Fibroblast of peridontal ligament (primary cell): ENCODE measurements around the gene TIMELESS.
"Not testable (repeated sequence)": the region's sequence is repeated elsewhere in the genome, so short reads cannot be mapped to it uniquely, and the experiment has no call there.

Experiments used
- DNase-seq: peaks from one replicate; pipeline ENCODE4 v3.0.0-alpha.2; 2010; ENCODE audit errors: extremely low read depth

Gene TIMELESS, protein sequence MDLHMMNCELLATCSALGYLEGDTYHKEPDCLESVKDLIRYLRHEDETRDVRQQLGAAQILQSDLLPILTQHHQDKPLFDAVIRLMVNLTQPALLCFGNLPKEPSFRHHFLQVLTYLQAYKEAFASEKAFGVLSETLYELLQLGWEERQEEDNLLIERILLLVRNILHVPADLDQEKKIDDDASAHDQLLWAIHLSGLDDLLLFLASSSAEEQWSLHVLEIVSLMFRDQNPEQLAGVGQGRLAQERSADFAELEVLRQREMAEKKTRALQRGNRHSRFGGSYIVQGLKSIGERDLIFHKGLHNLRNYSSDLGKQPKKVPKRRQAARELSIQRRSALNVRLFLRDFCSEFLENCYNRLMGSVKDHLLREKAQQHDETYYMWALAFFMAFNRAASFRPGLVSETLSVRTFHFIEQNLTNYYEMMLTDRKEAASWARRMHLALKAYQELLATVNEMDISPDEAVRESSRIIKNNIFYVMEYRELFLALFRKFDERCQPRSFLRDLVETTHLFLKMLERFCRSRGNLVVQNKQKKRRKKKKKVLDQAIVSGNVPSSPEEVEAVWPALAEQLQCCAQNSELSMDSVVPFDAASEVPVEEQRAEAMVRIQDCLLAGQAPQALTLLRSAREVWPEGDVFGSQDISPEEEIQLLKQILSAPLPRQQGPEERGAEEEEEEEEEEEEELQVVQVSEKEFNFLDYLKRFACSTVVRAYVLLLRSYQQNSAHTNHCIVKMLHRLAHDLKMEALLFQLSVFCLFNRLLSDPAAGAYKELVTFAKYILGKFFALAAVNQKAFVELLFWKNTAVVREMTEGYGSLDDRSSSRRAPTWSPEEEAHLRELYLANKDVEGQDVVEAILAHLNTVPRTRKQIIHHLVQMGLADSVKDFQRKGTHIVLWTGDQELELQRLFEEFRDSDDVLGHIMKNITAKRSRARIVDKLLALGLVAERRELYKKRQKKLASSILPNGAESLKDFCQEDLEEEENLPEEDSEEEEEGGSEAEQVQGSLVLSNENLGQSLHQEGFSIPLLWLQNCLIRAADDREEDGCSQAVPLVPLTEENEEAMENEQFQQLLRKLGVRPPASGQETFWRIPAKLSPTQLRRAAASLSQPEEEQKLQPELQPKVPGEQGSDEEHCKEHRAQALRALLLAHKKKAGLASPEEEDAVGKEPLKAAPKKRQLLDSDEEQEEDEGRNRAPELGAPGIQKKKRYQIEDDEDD

DNA sequence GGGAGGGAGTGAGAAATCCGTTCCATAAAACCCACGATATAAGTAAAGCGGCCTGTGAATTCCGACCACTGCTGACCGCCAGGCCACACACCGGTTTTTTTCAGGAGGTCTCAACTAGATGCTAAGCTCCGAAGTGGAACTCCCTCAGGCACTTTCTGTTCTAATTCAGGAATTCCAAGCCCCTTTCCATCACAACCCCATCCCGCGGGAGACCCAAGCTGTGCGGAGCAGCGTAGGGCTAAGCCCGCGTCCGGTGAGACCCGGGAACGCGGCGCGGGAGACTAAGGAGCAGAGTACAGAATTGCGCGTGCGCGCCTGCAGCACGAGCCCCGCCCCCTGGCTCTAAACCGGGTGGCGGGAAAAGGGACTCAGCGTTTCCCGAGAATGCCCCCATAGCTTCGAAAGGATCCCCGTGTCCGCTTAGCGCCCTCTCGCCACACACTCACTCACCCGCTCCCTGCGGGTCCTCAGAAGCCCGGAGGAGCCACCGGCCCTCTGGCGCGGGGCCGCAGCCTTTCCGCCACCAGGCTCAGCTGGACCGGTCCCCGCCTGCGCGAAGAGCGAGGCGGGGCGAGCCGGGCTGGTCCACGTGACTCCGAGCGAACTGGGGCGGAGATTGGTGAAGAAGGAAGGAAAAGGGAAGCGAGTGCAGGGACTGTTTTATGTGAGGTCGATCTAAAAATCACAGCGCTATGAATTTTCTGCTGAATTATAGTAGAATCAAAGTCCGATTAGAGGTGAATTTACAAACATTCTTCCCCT is at the start of gene TIMELESS:
Gene TIMELESS (minus strand): TSS at position 567 of the 762 bp plus-strand sequence. CDS start 15,256 bp downstream, outside the sequence.
- DNase-seq: peak; percentile 83

DNA sequence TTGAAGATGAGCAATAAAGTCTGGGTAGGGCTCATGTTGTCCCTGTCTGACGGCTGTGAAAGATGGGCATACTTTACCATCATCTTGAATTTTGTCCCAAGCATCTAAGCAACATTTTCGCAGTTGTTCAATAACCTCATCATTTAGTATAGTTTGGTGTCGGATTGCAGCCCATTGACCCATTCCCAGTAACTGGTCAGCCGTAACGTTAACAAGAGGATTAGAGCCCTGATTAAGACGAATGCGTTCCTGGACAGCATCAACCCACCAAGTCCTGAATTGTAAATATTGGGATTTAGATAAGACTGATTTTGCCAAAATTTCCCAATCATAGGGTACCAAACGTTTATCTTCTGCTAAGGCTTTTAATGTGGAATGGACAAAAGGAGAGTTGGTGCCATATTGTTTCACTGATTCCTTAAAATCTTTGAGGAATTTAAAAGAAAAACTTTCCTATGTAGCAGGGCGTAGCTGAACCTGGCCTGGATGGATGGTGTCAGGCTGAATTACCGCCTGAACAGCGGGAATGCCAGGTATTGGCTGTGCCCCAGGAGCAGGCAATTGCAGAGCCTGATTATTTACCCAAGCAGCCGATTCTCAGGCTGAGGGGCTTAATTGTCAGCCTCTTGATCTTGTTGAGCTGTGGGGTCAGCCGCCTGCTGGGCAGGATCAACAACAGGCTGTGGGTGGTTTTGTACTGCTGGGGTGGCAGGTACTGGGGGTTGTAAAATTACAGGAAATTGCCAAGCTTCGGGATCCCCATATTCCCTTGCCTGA is 49.1 kb upstream of the TIMELESS start:
- not testable (repeated sequence) for DNase-seq

DNA sequence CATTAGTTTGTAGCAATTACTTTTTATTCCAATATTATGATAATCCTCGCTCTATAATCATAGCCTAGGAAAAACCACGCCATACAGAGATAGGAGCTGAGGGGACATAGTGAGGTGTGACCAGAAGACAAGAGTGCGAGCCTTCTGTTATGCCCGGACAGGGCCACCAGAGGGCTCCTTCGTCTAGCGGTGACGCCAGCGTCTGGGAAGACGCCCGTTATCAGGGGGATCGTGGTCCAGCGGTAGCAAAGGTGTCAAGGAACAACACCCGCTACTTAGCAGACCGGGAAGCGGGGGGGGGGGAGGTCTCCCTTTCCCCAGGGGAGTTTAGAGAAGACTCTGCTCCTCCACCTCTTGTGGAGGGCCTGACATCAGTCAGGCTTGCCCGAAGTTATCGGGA is 47.5 kb upstream of the TIMELESS start:
- DNase-seq: peak; percentile 23

DNA sequence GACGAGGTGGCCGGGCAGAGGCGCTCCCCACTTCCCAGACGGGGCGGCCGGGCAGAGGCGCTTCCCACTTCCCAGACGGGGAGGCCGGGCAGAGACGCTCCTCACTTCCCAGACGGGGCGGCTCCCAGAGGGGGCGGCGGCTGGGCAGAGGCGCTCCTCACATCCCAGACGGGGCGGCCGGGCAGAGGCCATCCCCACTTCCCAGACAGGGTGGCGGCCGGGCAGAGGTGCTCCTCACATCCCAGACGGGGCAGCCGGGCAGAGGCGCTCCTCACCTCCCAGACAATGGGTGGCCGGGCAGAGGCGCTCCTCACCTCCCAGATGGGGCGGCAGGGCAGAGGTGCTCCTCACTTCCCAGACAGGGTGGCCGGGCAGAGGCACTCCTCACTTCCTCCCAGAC is 45.3 kb upstream of the TIMELESS start:
- DNase-seq: not testable (repeated sequence)

DNA sequence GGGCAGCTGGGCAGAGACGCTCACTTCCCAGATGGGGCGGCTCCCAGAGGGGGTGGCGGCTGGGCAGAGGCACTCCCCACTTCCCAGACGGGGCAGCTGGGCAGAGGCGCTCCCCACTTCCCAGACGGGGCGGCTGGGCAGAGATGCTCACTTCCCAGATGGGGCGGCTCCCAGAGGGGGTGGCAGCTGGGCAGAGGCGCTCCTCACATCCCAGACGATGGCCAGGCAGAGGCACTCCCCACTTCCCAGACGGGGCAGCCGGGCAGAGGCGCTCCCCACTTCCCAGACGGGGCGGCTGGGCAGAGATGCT is 44.8 kb upstream of the TIMELESS start:
- not testable (repeated sequence) for DNase-seq

DNA sequence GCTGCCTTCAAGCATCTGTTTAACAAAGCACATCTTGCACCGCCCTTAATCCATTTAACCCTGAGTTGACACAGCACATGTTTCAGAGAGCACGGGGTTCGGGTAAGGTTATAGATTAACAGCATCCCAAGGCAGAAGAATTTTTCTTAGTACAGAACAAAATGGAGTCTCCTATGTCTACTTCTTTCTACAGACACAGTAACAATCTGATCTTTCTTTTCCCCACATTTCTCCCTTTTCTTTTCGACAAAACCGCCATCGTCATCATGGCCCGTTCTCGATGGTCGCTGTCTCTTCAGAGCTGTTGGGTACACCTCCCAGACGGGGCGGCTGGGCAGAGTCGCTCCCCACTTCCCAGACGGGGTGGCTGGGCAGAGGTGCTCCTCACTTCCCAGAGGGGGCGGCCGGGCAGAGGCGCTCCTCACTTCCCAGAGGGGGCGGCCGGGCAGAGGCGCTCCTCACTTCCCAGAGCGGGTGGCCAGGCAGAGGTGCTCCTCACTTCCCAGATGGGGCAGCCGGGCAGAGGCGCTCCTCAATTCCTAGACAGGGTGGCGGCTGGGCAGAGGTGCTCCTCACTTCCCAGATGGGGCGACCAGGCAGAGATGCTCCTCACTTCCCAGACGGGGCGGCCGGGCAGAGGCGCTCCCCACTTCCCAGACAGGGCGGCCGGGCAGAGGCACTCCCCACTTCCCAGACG is 44.3 kb upstream of the TIMELESS start:
- DNase-seq: not testable (repeated sequence)

DNA sequence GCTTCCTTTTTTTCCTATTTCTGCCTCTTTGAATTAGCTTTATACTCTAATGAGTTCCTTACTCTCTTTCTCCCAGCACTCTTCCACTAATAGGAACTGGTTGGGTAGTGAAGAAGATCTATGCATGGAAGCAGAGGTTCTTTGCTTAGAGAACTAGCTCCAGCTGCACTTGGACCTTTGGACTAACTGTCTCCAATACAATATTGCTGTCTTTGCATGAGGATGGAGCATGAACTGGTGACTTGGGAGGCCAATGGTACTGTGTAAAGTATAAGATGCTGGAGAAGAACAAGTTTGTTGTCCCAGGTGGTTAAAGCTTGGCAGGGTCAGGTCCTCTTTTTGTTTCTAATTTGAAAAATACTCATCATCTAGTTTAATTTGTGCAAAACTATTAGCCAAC is 41.1 kb upstream of the TIMELESS start:
- DNase-seq: no peak

DNA sequence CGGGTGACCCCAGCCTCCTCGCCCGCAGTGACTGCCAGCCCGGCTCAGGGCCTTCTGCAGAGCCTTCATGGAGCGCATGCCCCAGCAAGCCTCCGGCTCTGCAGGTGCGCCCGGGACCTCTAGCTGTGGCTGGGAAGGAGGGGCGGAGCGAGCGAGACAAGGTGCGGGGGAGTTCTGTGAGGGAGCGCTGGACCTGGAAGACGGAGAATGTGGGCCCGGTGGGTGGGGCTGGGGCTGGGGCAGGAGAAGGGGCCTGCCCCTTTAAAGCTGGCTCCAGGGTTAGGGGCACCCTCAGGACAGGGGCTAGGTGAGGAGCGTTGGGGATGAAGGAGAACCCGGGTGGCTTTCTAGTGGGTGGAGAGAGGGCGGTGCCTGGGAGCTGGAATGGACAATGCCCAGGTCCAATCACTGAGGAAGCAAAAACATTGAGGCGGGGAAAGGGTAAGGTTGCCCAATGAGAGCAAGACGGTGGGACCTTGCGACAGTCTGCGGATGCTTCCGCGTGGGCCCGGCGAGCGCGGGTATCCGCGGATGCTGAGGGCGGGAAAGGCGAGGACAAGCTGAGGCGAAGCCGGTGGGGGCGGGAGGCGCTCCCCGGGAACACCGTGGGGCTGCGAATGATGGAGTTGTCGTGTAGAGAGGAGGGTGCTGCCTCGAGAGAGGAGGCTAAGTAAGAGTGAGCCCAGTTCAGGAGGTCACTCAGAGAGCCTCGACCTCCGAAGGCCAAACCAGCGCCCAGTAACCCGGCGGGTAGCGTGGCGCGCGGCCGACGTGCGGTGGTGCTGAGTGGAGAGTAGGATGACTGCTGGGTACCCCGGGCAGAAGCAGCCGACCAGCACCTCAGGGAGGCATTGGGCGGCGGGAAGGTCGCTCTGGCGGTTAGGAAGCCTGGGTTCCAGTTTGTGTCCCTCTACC is 39.1 kb upstream of the TIMELESS start, which contains the start of gene GLS2:
Gene GLS2 (minus strand): TSS at position 121 of the 915 bp plus-strand sequence. CDS start 43 bp downstream, at position 78.
- peak; percentile 71 for DNase-seq

DNA sequence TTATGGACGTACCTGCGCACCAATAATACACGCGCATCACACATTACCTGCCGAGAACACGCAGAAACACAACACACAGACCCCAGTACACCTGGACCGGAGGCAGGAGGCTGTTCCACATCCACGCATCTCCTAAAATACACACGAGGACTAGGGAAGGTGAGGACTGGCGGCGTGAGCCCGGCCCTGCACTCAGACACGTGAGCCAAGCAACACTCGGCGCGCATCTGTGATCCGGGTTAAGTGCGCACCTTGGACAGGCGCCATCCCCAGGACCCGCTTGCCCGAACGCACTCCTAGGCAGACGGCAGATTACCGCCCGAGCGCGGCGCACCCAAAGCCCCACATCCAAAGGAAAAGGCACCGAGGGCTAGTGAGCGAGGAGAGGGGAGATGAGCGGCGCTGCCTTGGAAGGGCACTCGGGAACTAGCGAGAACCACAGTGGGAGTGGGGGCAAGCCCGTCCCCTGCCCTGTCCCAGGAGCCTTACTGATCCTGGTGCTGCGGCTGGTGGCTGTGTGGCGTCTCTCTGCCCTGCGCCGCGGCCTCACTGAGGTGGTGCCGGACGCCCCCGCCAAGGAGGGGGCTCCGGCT is 38.3 kb upstream of the TIMELESS start:
- no peak for DNase-seq

DNA sequence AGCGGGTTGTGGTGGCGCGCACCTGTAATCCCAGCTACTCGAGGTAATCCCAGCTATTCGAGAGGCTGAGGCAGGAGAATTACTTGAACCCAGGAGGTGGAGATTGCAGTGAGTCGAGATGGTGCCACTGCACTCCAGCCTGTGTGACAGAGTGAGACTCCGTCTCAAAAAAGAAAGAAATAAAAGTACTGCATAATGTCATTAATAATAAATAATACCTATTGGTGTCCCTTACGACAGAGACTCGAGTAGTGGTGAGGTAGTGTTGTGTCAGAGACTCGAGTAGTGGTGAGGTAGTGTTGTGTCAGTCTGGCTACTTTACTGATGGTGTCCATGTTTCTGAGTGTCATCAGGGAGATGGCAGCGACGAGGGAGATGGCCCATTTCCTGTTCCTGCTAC is 37.5 kb upstream of the TIMELESS start:
- DNase-seq: no peak

DNA sequence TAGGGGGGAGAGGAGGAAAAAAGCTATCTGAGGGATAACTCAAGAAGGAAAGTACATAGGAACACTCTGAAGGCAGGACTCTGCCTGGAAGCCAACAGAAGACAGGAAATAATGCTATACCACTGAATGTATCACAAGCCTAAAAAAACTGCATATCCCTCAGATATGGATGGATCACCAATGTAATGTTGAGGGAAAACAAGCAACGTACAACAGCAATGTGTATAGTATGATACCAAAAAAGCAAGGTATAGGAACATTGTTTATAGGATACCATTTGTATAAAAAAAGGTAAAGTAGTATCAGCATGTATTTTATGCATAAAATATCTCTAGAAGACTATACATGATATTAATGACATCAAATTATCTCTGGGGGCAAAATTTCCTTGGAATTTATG is 35.3 kb upstream of the TIMELESS start:
- DNase-seq: no peak

DNA sequence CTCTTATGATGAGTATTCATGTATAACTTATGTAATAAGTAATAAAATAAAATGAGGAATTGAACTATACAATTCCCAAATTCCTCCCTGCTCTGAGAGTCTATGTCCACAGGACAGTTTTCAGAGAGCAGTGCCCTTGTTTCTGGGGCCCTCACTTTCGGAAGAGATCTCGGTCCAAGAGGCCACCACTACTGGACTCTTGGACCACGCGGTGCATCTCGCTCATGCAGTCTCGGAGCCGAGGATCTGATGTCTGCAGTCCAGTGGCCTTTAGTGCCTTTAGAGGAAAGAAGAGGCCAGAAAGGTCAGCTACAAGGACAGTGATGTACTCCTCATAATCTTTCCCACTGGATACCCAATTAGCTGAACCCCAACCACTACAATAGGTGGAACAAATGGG is 30.4 kb upstream of the TIMELESS start:
- no peak for DNase-seq

DNA sequence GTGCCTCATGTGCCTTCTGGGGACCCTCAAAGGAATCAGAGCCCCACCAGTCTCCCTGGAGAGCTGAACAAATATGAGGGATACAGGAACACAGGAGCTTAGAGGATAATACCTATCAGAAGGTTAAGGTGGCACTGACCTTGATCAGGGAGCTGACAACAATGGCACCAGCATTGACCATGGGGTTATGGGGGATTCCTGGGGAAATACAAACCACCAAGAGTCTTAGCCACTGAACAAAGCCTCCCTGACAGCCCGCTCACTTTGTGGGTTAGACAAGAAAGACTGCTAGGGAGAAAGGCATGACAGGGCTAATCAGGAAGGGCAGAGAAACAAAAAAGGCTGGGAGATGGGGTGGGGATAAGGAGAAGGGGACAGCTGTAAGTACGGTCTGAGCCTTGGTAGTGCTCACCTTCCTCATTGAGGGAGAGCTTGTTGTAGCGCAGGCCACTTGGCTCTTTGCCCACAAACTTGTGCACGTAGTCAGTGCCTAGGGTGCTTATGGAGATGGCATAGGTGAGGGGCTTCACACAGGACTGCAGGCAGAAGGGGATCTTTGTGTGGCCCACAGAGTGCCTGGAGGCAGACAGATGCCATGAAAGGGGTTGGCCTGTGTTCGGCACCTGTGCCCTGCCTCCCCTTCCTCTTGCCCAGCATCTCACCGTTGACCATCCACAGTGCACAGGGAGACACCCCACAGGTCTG is 28.4 kb upstream of the TIMELESS start:
- no peak for DNase-seq

DNA sequence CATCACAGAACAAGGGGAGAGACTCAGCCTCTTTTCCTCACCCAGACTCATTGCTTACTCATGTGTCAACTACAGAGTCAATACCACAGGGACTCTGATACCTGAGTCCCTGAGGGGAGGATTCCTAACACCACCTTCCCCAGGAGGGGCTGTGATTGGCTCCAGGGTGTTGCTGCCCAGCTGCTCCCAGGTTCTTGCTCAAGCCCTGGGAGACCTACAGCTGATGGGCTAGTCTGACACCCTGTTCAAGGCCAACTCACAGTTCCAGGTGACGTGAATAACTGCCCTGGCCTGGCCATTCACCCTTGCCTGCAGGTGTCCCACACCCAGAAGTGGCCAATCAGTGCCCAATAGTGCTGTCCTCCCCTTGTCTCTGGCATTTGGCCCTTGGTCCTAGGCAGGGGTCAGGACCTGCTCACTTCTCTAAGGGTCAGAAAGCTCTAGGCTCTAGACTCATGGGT is 27.8 kb upstream of the TIMELESS start:
- DNase-seq: no peak

DNA sequence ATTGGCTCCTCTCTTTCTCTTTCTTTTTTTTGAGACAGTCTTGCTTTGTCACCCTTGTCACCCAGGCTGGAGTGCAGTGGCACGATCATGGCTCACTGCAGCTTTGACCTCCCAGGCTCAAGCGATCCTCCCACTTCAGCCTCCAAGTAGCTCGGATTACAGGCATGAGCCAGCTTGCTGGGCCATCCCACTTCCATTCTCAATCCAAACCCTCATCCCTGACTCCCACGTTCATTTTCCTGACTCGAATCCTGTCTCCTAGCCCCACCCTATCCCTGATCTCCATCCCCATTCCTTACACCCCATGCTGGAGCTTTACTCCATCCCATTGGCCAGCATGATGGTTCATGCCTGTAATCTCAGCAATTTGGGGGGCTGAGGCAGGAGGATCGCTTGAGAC is 26.9 kb upstream of the TIMELESS start:
- DNase-seq: no peak

DNA sequence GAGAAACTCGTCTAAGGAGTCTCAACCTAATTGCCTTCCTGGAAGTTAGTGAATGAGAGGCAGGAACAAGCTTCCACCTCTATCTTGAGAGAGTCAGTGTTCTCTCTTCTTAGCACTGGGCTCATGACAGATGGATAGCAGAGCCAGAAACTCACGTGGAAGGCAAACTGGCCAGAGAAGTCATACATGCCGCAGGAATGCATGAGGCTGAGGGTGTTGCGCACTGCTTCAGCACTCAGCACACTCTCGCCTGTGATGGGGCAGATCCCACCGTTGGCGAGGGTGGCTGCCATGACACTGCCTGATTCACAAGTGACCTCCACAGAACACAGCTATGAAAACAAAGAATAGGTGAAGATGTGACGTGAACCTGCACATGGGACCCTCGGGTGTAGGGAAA is 25.2 kb upstream of the TIMELESS start:
- no peak for DNase-seq

DNA sequence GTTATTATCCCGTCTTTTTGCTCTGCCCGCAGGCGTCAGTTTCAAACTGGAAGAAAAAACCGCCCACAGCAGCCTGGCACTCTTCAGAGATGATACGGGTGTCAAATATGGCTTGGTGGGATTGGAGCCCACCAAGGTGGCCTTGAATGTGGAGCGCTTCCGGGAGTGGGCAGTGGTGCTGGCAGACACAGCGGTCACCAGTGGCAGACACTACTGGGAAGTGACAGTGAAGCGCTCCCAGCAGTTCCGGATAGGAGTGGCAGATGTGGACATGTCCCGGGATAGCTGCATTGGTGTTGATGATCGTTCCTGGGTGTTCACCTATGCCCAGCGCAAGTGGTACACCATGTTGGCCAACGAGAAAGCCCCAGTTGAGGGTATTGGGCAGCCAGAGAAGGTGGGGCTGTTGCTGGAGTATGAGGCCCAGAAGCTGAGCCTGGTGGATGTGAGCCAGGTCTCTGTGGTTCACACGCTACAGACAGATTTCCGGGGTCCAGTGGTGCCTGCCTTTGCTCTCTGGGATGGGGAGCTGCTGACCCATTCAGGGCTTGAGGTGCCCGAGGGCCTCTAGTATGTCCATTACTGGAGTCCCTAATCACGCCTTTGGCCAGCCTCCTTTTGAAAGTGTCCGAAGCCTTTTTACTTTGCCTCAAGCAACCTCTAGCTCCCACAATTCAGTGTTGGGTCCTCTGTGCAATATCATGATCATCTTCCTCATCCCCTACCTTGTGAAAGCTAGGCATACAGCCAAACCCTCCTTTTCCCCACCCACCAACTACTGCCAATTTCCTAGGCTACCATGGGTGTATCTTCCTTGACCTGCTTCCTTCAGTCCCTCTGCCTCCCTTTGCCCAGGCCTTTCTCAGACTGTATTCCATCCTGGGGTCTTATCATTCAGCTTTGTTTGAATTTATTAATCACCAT is 20.0 kb upstream of the TIMELESS start:
- no peak for DNase-seq
